HG02973 (cell line): ENCODE results near the gene CDH18.

Experiments
- ATAC-seq: cut with Tn5 transposase; IDR thresholded peaks from one replicate; pipeline ENCODE4 v1.9.1; 2021; ENCODE audit warnings: moderate library complexity; ENCODE audit not compliant: unreplicated experiment

CDH18 gene

GRCh38 chr5:19739671-19740070 is 248.3 kb downstream of the CDH18 start:
- no peak for ATAC-seq

- ATAC-seq: no peak
Observed at GRCh38 chr5:19734776-19735175, 253.2 kb downstream of the CDH18 start.

DNA sequence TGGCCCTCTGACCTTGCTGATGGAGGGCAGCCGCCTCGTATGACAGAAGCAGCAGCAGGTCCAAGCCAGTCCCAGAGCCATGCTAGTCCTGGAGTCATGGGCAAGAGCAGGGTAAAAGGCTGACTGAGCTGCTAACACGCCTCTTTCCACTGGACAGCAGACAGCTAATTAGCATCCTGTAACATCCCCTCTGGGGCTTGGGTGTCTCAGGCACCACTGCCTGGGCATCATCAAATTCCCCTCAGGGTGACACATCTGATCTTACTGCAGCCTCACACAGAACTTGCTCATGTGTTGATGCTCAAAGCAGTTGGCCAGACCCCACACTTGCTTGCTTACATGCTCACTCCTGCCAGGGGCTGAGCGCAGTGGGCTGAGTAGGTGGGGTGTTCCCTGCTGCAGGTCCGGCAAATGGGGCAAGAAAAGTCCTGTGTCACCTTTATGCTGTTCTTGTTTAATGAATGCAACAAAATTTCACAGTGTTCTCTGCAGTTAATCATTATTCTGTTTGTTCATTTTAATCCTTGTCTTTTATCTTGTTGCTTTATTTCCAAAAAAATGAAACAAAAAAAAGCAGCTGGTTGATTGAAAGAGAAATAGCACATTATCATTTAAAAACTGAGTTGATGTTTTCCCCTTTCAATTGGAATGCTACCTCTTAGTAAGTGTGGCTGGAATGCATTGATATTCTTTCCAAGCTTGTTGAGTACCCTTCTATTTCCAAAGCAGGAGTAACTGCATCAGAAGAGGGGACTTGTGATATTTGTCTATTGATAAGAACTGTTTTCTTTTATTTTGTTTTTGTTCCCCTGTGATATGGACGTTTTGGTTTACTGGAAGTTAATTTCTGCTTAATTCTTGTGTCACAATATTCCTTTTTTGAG is 254.1 kb downstream of the CDH18 start:
- ATAC-seq: no peak

DNA sequence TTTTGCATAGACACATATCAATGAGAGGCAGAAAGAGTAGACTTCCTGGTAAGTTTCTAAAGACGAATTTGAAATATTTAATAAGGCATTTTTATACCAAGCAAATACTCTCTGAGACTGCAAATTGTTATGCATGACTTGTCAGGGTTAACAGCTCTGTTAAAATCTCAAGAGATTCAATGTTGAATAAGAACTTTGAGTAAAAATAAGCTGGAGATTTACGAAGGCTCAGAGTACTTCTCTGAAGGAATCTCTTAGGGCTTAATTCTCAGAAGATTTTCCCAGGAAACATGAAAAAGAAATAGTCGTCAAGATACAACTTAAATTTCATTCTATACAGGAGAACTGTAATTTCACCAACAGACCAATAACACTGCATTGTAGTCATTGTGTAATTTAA is 259.4 kb downstream of the CDH18 start:
- ATAC-seq: no peak

DNA sequence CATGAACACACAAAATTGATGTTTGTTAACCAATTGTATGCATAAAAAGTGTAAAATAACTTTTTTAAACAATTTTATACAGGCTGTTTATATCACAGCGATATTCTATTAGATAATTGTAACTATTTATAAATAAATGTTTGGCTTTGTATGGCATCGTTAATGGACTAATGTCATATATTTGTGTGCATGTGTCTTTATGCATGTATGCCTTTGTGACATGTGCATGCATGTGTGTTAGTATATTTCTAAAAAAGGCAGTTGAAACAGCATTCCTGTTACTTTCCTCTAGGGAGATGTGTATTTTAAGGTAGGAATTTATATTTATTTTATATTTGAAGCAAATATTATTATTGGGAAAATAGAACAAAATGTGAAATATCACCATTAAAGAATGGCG is 268.9 kb downstream of the CDH18 start:
- no peak for ATAC-seq

GRCh38 chr5:19713740-19714139 is 274.3 kb downstream of the CDH18 start:
- ATAC-seq: no peak

- no peak for ATAC-seq
Observed at GRCh38 chr5:19709403-19709802, 278.6 kb downstream of the CDH18 start.

- no peak for ATAC-seq
Observed at GRCh38 chr5:19706776-19707175, 281.2 kb downstream of the CDH18 start.

GRCh38 chr5:19701731-19702130 is 286.3 kb downstream of the CDH18 start:
- no peak for ATAC-seq

GRCh38 chr5:19694949-19695611 is 292.9 kb downstream of the CDH18 start:
- no peak for ATAC-seq

GRCh38 chr5:19690978-19691377 is 297.0 kb downstream of the CDH18 start:
- no peak for ATAC-seq

DNA sequence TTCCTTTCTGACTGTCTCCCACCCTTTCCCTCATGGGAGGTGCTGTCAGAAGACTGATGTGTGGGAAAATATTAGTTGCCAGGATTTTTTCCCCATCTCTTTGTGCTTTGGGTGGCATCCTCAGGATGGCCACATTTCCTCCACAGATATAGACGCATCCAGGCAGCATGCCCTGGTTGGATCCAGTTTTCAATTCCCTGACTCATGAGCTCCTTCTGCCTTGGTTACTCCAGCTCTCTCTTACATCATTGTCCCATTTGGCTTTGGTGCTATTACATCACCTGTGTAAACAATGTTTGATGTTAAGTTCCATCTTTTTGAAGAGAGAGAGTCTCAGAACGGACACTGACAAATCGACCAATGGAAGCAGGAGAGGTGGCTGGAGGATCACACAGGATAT is 302.5 kb downstream of the CDH18 start:
- no peak for ATAC-seq

GRCh38 chr5:19676895-19677294 is 311.1 kb downstream of the CDH18 start:
- no peak for ATAC-seq

DNA sequence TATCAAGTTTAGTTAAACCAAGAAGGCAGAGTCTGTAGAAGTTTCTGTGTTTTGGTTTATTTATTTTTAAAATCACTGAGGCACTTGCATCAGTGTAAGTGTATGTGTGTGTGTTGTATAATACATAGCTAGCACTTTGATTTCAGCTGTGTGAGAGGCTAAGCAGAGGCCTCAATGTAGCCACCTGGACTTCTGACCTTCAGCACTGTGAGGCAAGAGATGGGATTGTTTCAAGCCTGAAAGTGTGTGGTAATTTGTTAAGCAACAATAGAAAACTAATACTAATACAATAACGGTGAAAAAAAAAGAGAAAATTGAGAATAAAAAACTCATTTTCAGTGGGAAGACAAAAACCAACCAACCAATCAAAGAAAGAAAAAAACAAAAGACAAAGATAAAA is 327.3 kb downstream of the CDH18 start:
- no peak for ATAC-seq

- no peak for ATAC-seq
Observed at GRCh38 chr5:19655627-19656026, 332.4 kb downstream of the CDH18 start.

- no peak for ATAC-seq
Observed at GRCh38 chr5:19638461-19638860, 349.5 kb downstream of the CDH18 start.

DNA sequence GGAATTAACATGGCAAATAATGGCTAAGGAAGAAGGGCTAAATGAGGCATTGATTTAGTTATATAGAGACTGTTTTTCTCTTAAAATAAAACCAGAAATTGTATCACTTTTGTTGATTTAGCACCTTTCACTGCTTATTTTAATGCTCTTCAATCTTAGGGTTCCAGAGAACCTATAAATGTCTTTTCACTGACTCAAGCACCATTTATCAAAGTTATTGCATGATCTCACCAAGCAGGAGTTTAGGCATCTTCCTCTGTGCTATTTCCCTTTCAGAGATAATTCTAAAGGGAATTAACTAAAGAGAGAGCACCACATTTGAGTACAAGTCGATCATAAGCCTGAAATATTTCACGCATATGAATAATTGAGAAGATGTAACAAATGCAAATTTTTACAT is 357.1 kb downstream of the CDH18 start:
- no peak for ATAC-seq

DNA sequence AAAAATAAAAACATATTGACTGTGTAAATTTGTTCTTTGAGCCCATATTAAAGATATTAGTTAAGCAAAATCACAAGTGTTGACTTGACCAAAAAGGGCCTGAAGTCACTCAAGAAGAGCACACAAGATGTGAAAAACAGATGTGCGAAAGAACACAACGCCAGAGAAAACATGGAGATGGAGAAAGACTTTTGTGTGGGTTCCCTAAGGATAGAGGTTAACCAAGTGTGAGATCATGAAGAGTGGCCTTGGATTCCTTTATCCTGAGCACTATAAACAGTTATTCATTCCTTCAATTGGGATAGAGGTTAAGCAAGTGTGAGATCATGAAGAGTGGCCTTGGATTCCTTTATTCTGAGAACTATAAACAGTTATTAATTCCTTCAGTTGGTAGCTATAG is 361.8 kb downstream of the CDH18 start:
- ATAC-seq: no peak

DNA sequence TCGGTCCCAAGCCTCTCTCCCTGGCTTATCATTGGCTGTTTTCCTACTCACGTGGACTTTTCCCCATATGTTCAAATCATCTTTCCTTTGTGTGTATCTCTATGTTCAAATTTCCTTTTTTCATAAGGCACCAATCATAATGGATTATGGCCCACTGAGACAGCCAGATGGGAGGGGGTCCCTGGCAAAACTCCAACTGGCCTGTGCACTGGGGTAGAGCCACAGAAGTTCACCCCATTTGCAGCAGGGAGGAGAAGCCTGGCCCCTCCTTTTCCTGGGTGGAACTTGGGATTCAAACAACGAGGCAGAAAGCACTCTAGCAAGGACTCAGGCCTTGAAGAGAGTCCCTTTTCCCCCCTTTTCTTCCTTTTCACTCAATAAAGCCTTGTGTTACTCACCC is 362.4 kb downstream of the CDH18 start:
- no peak for ATAC-seq

DNA sequence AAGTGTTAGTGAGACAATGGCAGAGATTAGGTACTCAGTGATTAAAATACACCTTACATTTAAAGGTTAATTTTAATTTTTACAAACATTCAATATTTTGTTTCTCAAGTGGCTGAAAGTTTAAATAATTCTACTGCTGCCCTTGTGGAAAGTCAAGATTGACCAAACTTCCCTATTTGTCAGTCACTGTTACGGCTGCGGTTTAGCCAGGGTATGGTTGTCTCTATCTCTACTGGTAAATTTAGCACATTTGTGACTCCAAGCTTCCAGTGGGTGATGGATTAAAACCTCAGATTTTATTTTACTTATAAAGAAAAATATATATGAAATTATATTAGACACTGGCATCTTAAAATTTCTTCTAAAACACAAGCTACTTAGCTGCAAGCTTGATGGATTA is 368.4 kb downstream of the CDH18 start:
- ATAC-seq: no peak

- no peak for ATAC-seq
Observed at GRCh38 chr5:19616701-19617215, 371.2 kb downstream of the CDH18 start.

DNA sequence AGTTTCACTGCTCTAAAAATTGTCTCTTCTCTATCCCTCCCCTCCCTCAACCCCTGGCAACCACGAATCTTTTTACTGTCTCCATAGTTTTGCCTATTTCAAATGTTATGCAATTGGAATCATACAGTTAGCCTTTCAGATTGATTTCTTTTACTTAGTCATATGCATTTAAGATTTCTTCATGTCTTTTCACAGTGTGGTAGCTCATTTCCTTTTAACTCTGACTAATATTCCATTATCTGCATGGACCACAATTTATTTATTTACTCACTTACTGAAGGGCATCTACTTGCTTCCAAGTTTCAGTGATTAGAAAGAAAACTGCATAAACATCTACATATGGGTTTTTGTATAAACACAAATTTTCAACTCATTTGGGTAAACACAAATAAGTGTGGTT is 372.3 kb downstream of the CDH18 start:
- no peak for ATAC-seq
